Natural killer cell treated with Interleukin-12 subunit alpha and Interleukin-12 subunit beta and Interleukin-15 and Interleukin-18, amount 100 ng/mL, for 72 hours (primary cell): Measurements from ENCODE around the gene CMIP. TPM values are rescaled to one million over a fixed set of nuclear protein-coding genes. Genes with fewer than 3 reads are reported as not detected.

ENCODE experiments used
- ATAC-seq, 2 donors: fragments of 150-1000 bp; cut with Tn5 transposase in 1 of 2; sonication (Bioruptor Pico), chemical (Tn5 transposase) in 1 of 2; 2 replicates each; pipeline ENCODE4 v1.10.0; 2021
- DNase-seq: peaks from one replicate; pipeline ENCODE4 v3.0.0; 2022; ENCODE audit warnings: low spot score
- H3K27ac Mint-ChIP-seq, 2 donors: 1 replicate in 1 of 2; 2 replicates in 1 of 2; pipeline ENCODE4 v1.8.0; 2022; ENCODE audit warnings: mixed read lengths in 2 of 2, mild to moderate bottlenecking in 1 of 2, moderate library complexity in 1 of 2
- H3K27me3 Mint-ChIP-seq, 2 donors: 1 replicate in 1 of 2; 2 replicates in 1 of 2; pipeline ENCODE4 v1.8.0; 2022; ENCODE audit warnings: mixed read lengths in 2 of 2
- H3K36me3 Mint-ChIP-seq: one replicate; pipeline ENCODE4 v1.8.0; 2022; ENCODE audit warnings: mixed read lengths
- H3K4me1 Mint-ChIP-seq, 2 donors: 1 replicate in 1 of 2; 2 replicates in 1 of 2; pipeline ENCODE4 v1.8.0; 2022; ENCODE audit warnings: low read depth in 2 of 2, mixed read lengths in 2 of 2, mild to moderate bottlenecking in 1 of 2
- H3K4me3 Mint-ChIP-seq: one replicate; pipeline ENCODE4 v1.8.0; 2022; ENCODE audit warnings: mixed read lengths
- H3K9me3 Mint-ChIP-seq: 2 replicates; pipeline ENCODE4 v1.8.0; 2022; ENCODE audit warnings: mixed read lengths
- total RNA-seq, 2 donors: library from RNA; stranded (reverse); gene quantifications; one replicate each; pipeline ENCODE4 v1.2.3, GENCODE V29; 2022

The CMIP gene
- total RNA-seq, 2 donors from 2014 or later, result 48.0 to 57.6 TPM

- H3K27me3 Mint-ChIP-seq, result no peaks in the 10 kb centered on the region
- ATAC-seq, result no peak
- peak; percentile 49 for DNase-seq
- H3K4me3 Mint-ChIP-seq, result no peak overlapping the region
- no peaks in the 10 kb centered on the region for H3K9me3 Mint-ChIP-seq
- H3K27ac Mint-ChIP-seq, result no peak overlapping the region
- H3K4me1 Mint-ChIP-seq, result no peaks in the 10 kb centered on the region
- H3K36me3 Mint-ChIP-seq, result peaks cover 8% of the 10 kb centered on the region
Observed at GRCh38 chr16:81708266-81709015, 263.8 kb downstream of the CMIP start.

GRCh38 chr16:81709016-81709900 is 264.6 kb downstream of the CMIP start:
- H3K4me3 Mint-ChIP-seq, result no peak overlapping the region
- no peak overlapping the region for H3K27ac Mint-ChIP-seq
- peaks cover 0 to 4% of the 10 kb centered on the region in 2 donors for H3K4me1 Mint-ChIP-seq
- ATAC-seq (no peak), DNase-seq (no peak)
- peaks cover 8% of the 10 kb centered on the region for H3K36me3 Mint-ChIP-seq
- no peaks in the 10 kb centered on the region for H3K27me3 Mint-ChIP-seq
- H3K9me3 Mint-ChIP-seq, result no peaks in the 10 kb centered on the region

- H3K4me3 Mint-ChIP-seq, result no peak overlapping the region
- no peaks in the 10 kb centered on the region for H3K9me3 Mint-ChIP-seq
- H3K27ac Mint-ChIP-seq, result no peak overlapping the region
- DNase-seq, result peak; percentile 40
- no peak for ATAC-seq
- peaks cover 8% of the 10 kb centered on the region for H3K36me3 Mint-ChIP-seq
- peaks cover 0 to 7% of the 10 kb centered on the region in 2 donors for H3K4me1 Mint-ChIP-seq
- no peaks in the 10 kb centered on the region for H3K27me3 Mint-ChIP-seq
Observed at GRCh38 chr16:81710044-81710443, 265.4 kb downstream of the CMIP start.

GRCh38 chr16:81710596-81710995 is 266.0 kb downstream of the CMIP start:
- DNase-seq (peak; percentile 46), ATAC-seq (no peak)
- peaks cover 8% of the 10 kb centered on the region for H3K36me3 Mint-ChIP-seq
- no peaks in the 10 kb centered on the region for H3K9me3 Mint-ChIP-seq
- no peak overlapping the region for H3K4me3 Mint-ChIP-seq
- no peaks in the 10 kb centered on the region for H3K27me3 Mint-ChIP-seq
- peaks cover 4 to 11% of the 10 kb centered on the region in 2 donors for H3K4me1 Mint-ChIP-seq
- no peak overlapping the region for H3K27ac Mint-ChIP-seq

GRCh38 chr16:81711657-81712319 is 267.2 kb downstream of the CMIP start:
- H3K9me3 Mint-ChIP-seq, result no peaks in the 10 kb centered on the region
- H3K27ac Mint-ChIP-seq, result no peak overlapping the region
- peaks cover 8% of the 10 kb centered on the region for H3K36me3 Mint-ChIP-seq
- DNase-seq, result peak; percentile 37
- H3K4me3 Mint-ChIP-seq, result no peak overlapping the region
- peaks cover 16 to 23% of the 10 kb centered on the region in 2 donors for H3K4me1 Mint-ChIP-seq
- no peak for ATAC-seq
- H3K27me3 Mint-ChIP-seq, result no peaks in the 10 kb centered on the region

GRCh38 chr16:81712681-81713080 is 268.1 kb downstream of the CMIP start:
- Mint-ChIP-seq H3K36me3 (no peaks in the 10 kb centered on the region), H3K4me1 (peaks cover 21 to 28% of the 10 kb centered on the region in 2 donors), H3K4me3 (no peak overlapping the region), H3K27ac (no peak overlapping the region), H3K9me3 (no peaks in the 10 kb centered on the region), H3K27me3 (no peaks in the 10 kb centered on the region)
- DNase-seq, result peak; percentile 32
- no peak for ATAC-seq

GRCh38 chr16:81713295-81713772 is 268.7 kb downstream of the CMIP start:
- H3K9me3 Mint-ChIP-seq, result no peaks in the 10 kb centered on the region
- no peak overlapping the region for H3K4me3 Mint-ChIP-seq
- DNase-seq (no peak), ATAC-seq (no peak)
- peaks cover 26 to 32% of the 10 kb centered on the region in 2 donors for H3K4me1 Mint-ChIP-seq
- H3K36me3 Mint-ChIP-seq, result no peaks in the 10 kb centered on the region
- no peaks in the 10 kb centered on the region for H3K27me3 Mint-ChIP-seq
- H3K27ac Mint-ChIP-seq, result no peak overlapping the region

GRCh38 chr16:81713796-81714195 is 269.2 kb downstream of the CMIP start:
- ATAC-seq, result no peak
- H3K4me3 Mint-ChIP-seq, result no peak overlapping the region
- no peaks in the 10 kb centered on the region for H3K36me3 Mint-ChIP-seq
- peak; percentile 44 for DNase-seq
- no peaks in the 10 kb centered on the region for H3K27me3 Mint-ChIP-seq
- H3K4me1 Mint-ChIP-seq, result peaks cover 31 to 36% of the 10 kb centered on the region in 2 donors
- H3K27ac Mint-ChIP-seq, result no peak overlapping the region
- no peaks in the 10 kb centered on the region for H3K9me3 Mint-ChIP-seq

GRCh38 chr16:81714583-81714982 is 270.0 kb downstream of the CMIP start:
- Mint-ChIP-seq H3K9me3 (no peaks in the 10 kb centered on the region), H3K27ac (peak overlapping the region in 1 of 2 donors; percentile 72), H3K27me3 (no peaks in the 10 kb centered on the region), H3K4me1 (peaks cover 32 to 42% of the 10 kb centered on the region in 2 donors), H3K4me3 (peak overlapping the region; percentile 71), H3K36me3 (no peaks in the 10 kb centered on the region)
- DNase-seq (no peak), ATAC-seq (no peak)

- H3K4me1 Mint-ChIP-seq, result peaks cover 32 to 46% of the 10 kb centered on the region in 2 donors
- H3K36me3 Mint-ChIP-seq, result no peaks in the 10 kb centered on the region
- peak overlapping the region; percentile 71 for H3K4me3 Mint-ChIP-seq
- ATAC-seq (no peak), DNase-seq (no peak)
- H3K27me3 Mint-ChIP-seq, result no peaks in the 10 kb centered on the region
- H3K9me3 Mint-ChIP-seq, result no peaks in the 10 kb centered on the region
- peak overlapping the region; percentile 23 to 72 for H3K27ac Mint-ChIP-seq
Observed at GRCh38 chr16:81715358-81716196, 271.0 kb downstream of the CMIP start.

GRCh38 chr16:81716478-81717225 is 272.0 kb downstream of the CMIP start:
- Mint-ChIP-seq H3K36me3 (no peaks in the 10 kb centered on the region), H3K27ac (peak overlapping the region; percentile 54 to 72), H3K27me3 (no peaks in the 10 kb centered on the region), H3K4me1 (peaks cover 32 to 46% of the 10 kb centered on the region in 2 donors), H3K9me3 (no peaks in the 10 kb centered on the region), H3K4me3 (peak overlapping the region; percentile 71)
- DNase-seq, result no peak
- ATAC-seq, result peak in 1 of 2 donors; percentile 63

GRCh38 chr16:81717662-81718189 is 273.1 kb downstream of the CMIP start:
- Mint-ChIP-seq H3K9me3 (no peaks in the 10 kb centered on the region), H3K4me1 (peaks cover 32 to 46% of the 10 kb centered on the region in 2 donors), H3K27ac (peak overlapping the region; percentile 80 to 81), H3K36me3 (no peaks in the 10 kb centered on the region), H3K27me3 (no peaks in the 10 kb centered on the region), H3K4me3 (peak overlapping the region; percentile 85)
- ATAC-seq (peak; percentile 73 to 77), DNase-seq (no peak)
